Measurements from ENCODE around the gene FARSB.
"Not testable (repeated sequence)": the region's sequence is repeated elsewhere in the genome, so short reads cannot be mapped to it uniquely, and the experiment has no call there.

Gene FARSB

GRCh38 chr2:222592176-222592575 is 63.7 kb downstream of the FARSB start:
- H3K4me3 ChIP-seq (ENCODE audit: low read length): no peak overlapping the region
- TF ChIP-seq CTCF (conservative IDR thresholded peaks at IDR 0.05; ENCODE audit: low read length): no peak
- no peak for DNase-seq (ENCODE audit: low read depth)

DNA sequence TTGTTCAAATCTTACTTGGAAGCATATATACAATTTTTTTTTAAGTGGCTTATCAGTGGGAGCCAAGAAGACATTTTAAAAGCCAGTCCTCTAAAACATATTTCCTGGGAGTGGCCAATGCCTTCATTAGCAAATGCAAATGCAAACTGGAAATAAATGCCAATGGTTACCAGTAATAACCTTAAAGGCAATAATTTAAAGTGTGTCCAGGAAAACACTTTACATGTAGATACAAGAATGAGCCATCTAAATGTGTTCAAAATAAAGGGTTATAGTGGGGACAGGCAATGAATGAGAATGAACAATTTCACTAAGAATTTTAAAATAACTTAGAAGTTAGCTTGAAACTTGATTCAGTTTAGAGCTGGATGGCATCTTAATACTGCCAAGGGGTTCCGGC is 64.2 kb downstream of the FARSB start:
- no peak for TF ChIP-seq CTCF (conservative IDR thresholded peaks at IDR 0.05; ENCODE audit: low read length)
- H3K4me3 ChIP-seq (ENCODE audit: low read length): no peak overlapping the region
- DNase-seq (ENCODE audit: low read depth): no peak

DNA sequence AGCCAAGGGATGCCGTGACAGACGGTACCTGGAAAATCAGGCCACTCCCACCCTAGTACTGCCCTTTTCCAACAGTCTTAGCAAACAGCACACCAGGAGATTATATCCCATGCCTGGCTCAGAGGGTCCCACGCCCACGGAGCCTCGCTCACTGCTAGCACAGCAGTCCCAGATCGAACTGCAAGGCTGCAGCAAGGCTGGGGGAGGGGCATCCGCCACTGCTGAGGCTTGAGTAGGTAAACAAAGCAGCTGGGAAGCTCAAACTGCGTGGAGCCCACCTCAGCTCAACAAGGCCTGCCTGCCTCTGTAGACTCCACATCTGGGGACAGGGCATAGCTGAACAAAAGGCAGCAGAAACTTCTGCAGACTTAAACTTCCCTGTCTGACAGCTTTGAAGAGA is 71.3 kb downstream of the FARSB start:
- not testable (repeated sequence) for H3K4me3 ChIP-seq (ENCODE audit: low read length); DNase-seq (ENCODE audit: low read depth)

DNA sequence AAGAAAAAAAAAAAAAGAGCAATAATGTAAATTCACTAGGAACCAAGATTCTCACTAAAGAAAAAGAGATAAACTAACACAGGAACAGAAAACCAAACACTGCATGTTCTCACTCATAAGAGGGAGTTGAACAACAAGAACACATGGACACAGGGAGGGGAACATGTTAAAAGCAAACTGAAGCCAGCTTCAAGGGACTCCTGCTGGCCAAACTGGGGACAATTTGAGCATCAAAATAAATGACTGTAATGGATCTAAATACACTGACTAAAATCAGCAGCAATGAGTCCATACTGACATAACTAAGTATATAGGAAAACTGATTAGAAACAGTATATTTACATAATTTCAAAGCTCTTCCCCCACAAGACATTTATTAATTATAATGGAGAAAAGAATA is 73.0 kb downstream of the FARSB start:
- no peak for DNase-seq (ENCODE audit: low read depth)
- no peak overlapping the region for H3K4me3 ChIP-seq (ENCODE audit: low read length)
- TF ChIP-seq CTCF (conservative IDR thresholded peaks at IDR 0.05; ENCODE audit: low read length): peak; percentile 30; the same call in 1 of the 2 replicates

DNA sequence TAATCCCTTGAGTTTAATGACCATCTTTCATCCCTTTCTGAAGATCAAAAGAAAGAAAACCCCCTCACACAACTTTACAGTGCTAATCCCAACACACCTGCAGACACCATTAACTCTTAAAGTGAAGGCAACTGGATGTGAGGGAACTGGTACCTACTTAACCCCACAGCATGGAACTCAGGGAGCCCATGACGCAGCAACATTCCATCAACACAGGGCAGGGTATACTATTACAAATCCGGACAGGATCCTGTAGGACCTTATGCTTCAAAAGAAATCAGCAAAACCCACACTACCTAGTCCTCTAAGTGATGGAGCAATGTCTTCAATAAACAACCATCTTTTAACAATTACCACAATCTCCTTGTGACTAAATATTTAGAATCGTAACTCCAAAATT is 78.6 kb downstream of the FARSB start:
- no peak for TF ChIP-seq CTCF (conservative IDR thresholded peaks at IDR 0.05; ENCODE audit: low read length)
- no peak for DNase-seq (ENCODE audit: low read depth)
- H3K4me3 ChIP-seq (ENCODE audit: low read length): no peak overlapping the region

DNA sequence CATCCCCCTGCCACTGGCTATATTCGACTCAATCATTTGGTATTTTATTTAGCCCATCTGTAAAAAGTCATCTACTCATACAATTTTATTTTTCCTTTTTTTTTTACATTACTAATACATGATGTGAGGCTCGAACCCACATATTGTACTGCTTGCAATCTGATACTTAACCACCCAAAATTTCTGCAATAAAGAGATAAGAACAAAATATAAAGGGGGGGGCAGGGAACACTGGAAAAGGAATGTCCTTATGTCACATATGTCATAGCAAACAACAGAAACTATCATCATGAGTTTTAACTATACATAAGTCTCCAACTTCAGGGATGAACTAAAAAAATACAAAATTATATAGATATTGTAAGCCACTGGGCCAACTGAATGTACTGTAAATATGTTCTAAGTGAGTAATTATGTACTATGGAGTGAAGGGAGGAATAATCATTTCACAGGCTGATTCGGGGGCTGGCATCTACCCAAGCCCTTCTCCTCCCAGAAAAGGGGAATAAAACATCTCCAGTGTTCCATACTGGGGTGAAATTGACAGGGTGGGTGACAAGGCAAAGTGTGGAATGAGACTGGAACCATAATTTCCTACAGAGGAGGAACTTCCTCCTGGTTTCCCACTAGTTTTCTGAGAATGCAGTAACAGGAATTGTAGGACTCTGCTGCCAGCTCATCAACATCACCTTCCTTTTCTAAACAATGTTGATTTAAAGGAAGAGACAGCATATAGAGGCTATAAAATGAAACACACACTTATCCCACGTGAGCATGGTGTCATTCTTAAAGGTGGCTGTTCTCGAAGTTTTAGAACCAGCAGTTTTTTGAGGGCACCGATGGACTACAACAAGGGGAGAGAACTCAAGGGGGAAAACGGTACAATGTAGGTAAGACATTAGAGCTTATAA is 79.5 kb downstream of the FARSB start:
- TF ChIP-seq CTCF (conservative IDR thresholded peaks at IDR 0.05; ENCODE audit: low read length): no peak
- H3K4me3 ChIP-seq (ENCODE audit: low read length): no peak overlapping the region
- DNase-seq (ENCODE audit: low read depth): no peak

DNA sequence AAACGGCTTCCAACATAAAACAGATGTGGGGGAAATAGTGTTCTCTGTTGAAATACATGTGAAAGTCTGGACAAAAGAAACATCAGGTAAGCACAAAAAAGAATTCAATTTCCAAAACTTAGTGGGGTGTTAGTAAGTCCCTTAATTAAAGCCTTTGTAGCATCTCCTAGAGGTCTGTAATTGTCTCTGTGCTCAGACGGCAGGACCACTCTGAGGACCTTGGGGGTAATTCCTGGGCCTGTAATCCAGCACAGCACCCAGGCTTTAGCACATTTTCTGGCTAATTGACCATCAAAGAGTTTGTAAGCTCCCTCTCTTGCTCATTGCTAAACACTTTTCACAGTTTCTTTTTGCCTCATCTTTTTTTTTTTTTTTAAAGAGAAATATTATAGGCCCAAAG is 80.3 kb downstream of the FARSB start:
- DNase-seq (ENCODE audit: low read depth): no peak
- H3K4me3 ChIP-seq (ENCODE audit: low read length): no peak overlapping the region

More for the DNA sequence above, 80.3 kb downstream of the FARSB start:
- no peak for TF ChIP-seq CTCF (conservative IDR thresholded peaks at IDR 0.05; ENCODE audit: low read length)
